T-helper 2 cell (primary cell): ENCODE measurements around the gene GGTLC2.
A peak's percentile ranks its signal among the peaks of the same experiment; 100 is the strongest.
"Not testable (repeated sequence)": the region's sequence is repeated elsewhere in the genome, so short reads cannot be mapped to it uniquely, and the experiment has no call there.

ENCODE experiments used
- DNase-seq, 5 experiments: peaks; one replicate each; pipeline versions ENCODE4 v3.0.0 to v3.0.0-alpha.2; 2012 to 2022

Gene GGTLC2

GRCh38 chr22:22638313-22638712 is 6.1 kb upstream of the GGTLC2 start:
- DNase-seq: not testable (repeated sequence)

- DNase-seq: not testable (repeated sequence)
These were observed 2.2 kb upstream of the GGTLC2 start for GRCh38 chr22:22642255-22642654.

- DNase-seq: not testable (repeated sequence)
These were observed 1.6 kb downstream of the GGTLC2 start for GRCh38 chr22:22645969-22646368.

DNA sequence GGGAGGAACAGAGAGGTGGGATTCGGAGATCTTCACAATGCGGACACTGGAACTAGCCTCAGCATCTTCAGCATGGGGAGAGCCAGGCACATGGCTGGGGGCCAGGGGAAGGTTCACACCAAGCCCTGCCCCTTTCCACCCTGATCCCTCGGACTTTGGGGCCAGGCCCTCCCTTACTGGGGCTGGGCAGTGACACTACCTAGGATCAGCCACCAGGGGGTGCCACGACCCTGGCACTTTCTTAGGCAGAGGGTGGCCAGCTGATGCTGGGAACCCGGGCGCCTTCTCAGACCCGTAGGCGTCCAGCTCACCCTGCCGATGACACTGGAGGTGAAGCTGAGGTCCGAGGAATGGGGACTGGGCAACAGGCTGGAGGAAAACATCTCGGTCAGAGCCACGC is 3.5 kb downstream of the GGTLC2 start:
- not testable (repeated sequence) for DNase-seq

DNA sequence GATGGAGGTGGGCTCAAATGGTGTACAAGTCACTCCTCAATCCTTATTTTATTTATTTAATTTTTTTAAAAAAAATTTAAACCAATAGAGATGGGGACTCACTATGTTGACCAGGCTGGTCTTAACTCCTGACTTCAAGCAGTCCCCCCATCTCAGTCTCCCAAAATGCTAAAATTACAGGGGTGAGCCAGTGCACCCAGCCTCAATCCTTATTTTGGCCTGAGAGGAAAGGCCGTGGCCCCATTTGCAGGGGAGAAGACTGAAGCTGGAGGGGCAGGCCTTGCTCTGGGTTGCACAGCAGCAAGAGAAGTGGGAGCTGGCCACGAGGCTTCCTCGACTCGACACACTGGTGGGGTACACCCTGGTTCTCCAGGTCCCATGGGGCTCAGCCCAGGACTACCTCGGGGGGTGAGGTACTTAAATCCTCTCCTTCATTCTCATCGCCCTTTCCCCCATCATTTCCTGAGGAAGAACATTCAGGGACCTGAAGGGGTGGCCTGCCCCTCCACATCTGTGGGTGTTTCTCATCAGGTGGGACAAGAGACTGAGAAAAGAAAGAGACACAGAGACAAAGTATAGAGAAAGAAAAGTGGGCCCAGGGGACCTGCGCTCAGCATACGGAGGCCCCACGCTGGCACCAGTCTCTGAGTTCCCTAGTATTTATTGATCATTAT is 4.6 kb downstream of the GGTLC2 start:
- not testable (repeated sequence) for DNase-seq

DNA sequence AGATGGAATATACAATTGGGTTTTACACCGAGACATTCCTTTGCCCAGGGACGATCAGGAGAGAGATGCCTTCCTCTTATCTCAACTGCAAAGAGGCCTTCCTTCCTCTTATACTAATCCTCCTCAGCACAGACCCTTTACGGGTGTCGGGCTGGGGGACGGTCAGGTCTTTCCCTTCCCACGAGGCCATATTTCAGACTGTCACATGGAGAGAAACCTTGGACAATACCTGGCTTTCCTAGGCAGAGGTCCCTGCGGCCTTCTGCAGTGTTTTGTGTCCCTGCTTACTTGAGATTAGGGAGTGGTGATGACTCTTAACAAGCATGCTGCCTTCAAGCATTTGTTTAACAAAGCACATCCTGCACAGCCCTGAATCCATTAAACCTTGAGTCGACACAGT is 5.3 kb downstream of the GGTLC2 start:
- DNase-seq: not testable (repeated sequence)

DNA sequence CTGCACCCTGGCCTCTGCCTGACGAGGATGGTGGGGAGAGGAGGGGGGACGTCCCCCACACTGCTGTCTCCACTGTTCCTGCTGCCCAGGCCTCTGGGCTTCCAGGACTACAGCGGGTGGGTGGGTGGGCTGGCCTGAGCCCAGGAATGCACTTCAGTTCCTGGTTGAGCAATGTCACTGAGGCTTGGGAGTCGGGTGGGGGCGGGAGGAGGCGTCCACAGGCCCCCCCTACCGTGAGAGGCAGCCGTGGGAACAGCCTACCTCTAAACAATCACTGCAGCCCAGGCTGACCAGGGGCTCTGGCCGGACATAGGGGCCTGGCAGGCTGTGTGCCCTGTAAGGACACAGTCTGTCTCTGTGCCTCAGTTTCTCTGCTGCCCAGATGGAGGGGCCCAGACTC is 6.0 kb downstream of the GGTLC2 start:
- not testable (repeated sequence) for DNase-seq

GRCh38 chr22:22650803-22651515 is 6.5 kb downstream of the GGTLC2 start:
- not testable (repeated sequence) for DNase-seq

- DNase-seq: not testable (repeated sequence)
These were observed 7.2 kb downstream of the GGTLC2 start for GRCh38 chr22:22651593-22651992.

DNA sequence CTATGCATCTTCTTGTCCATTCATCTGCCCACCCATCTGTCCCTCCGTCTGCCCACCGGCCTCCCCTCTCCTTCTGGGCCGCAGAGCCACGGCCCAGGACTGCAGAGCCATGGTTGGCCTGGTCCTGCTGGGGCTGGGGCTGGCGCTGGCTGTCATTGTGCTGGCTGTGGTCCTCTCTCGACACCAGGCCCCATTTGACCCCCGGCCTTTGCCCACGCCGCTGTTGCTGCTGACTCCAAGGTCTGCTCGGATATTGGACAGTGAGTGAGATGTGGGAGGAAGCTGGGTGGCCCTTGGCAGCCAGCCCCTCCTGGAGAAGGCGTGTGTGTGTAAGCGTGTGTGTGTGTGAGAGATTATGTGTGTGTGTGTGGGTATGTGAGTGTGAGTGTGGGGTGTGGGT is 7.7 kb downstream of the GGTLC2 start:
- DNase-seq: not testable (repeated sequence)

GRCh38 chr22:22652573-22652972 is 8.2 kb downstream of the GGTLC2 start:
- DNase-seq: not testable (repeated sequence)

- peak in 1 of 5 experiments; percentile 12 for DNase-seq
These were observed 9.4 kb downstream of the GGTLC2 start for GRCh38 chr22:22653677-22654381.

DNA sequence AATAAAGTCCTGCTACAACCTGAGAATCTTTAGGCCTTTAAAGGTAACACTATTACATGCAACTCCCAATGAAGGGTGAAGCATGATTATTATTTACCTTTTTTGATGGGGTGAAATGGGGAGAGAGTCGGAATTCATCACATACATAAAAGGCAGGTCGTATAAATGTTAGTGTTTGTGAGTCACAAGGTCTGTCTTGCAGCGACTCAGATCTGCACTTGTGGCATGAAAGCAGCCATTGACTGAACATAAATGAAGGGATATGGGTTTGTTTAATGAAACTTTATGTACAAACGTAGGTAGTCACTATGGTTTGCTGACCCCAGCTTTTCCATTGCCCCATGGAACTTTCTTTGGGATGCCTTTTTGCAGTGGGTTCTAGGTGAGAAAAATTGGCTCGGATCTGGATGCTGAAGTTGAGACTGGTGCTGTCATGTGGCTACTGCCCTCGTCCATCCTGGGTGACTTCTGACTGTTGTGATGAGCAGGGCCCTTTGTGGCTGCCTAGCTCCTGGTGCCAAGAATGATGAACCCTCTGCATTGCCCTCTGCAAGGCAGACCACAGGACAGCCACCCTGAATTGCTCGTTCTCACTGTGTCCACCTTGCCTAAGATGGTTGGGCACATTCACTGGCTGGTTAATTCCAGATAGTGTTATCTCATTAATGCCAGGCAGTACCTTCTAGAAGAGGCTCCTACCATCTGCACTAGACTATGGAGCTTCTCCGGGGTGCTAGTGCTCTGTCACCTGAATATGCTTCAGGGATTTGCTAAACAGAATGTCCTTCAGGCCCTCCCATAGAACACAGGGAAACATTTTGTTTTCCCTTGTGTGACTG is 11.3 kb downstream of the GGTLC2 start:
- DNase-seq: no peak

DNA sequence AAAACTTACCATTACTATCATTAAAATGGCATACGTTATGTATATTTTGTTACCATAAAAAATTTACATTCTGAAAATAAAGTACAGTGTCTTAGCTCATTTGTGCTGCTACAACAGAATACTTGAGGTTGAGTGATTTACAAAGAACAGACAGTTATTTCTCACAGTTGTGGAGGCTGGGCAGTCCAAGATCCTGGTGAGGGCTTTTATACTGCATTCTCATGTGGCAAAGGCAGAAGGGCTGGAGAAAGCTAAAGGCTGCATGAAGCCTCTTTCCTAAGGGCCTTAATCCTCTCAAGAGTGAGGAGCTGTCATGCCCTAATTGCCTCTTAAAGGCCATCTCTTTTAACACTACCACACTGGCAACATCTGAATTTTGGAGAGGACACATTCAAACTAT is 13.3 kb downstream of the GGTLC2 start:
- DNase-seq: no peak

GRCh38 chr22:22661275-22661674 is 16.9 kb downstream of the GGTLC2 start:
- no peak for DNase-seq

DNA sequence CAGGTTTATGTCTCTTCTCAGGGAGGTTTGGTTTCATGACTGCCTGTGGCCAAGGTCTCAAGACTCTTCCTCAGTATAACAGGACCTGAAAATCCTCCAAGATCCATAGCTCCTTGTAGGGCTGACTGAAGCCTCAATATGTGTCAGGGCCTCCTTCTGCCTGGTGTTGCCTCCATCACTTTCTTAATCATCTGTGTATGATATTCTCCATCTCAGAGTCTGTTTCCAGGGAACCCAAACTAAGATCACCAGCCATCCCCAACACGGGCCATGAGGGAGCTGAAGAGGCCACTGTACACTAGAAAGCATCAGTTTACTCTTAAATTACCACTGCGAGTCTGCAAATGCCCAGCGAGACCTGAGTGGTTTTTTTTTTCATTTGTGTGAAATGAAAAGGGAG is 17.7 kb downstream of the GGTLC2 start:
- no peak for DNase-seq

DNA sequence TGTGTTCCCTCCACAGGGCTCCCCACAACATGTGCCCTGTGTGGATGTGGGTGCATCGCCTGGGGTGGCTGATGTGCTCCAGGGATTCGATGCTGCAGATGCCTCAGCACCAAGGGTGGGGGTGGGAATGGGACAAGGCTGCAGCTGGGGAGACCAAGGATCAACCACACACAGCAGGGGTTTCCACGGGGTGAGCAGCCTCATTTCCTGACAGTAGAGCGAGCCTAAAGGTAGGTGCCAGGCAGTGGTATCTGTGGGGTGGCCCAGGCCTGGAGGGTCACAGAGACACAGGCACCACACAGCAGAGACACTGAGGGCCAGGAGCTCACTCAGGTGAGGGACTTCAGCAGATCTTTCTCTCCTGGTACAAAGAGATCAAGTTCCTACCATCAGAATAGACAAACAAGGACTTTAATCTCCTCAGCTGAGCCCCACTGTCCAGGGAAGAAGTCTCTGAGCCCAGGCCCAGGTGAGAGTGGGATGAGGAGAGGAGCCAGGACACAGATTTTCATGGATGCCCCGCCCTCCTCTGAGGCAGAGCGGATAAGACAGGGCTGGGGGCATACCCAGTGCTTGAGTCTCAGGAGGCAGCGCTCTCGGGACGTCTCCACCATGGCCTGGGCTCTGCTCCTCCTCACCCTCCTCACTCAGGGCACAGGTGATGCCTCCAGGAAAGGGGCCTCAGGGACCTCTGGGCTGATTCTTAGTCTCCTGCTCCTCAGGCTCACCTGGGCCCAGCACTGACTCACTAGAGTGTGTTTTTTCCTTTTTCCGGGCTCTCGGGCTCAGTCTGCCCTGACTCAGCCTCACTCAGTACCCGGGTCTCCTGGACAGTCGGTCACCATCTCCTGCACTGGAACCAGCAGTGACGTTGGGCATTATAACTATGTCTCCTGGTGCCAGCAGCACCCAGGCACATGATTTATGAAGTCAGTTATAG is 19.7 kb downstream of the GGTLC2 start:
- no peak for DNase-seq

GRCh38 chr22:22666307-22667091 is 22.1 kb downstream of the GGTLC2 start:
- DNase-seq: peak in 1 of 5 experiments; percentile 18

- DNase-seq: no peak
These were observed 23.8 kb downstream of the GGTLC2 start for GRCh38 chr22:22667966-22668880.

GRCh38 chr22:22669093-22669492 is 24.7 kb downstream of the GGTLC2 start:
- no peak for DNase-seq
